ENCODE measurements around the gene RAB3B.
"Not testable (repeated sequence)": the region's sequence is repeated elsewhere in the genome, so short reads cannot be mapped to it uniquely, and the experiment has no call there.

The RAB3B gene, protein sequence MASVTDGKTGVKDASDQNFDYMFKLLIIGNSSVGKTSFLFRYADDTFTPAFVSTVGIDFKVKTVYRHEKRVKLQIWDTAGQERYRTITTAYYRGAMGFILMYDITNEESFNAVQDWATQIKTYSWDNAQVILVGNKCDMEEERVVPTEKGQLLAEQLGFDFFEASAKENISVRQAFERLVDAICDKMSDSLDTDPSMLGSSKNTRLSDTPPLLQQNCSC

DNA sequence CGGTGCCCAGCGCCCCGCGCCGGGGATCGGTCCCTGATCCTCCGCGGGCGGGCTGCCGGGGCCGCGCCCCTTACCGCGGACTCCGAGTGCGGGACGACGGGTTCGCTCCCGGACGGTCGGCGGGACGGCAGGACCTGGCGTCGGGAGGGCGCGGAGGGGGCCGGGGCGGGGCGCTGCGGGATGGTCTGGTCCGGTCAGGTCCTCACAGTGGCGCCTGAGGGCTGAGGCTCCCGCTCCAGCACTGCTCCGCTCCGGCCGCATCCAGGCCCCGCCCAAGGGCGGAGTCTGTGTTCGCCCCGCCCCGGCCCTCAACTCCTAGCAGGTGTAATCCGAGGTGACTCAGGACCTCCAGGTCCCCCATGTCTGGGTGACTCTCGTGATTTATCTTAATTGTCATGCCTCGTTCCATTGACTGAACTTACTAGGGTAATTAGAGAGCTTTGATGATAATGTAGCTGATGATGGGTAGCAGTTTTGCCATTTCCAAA is at the start of gene RAB3B:
TSS of gene RAB3B (minus strand) at position 223 of the 488 bp plus-strand sequence. CDS start 13,583 bp downstream, outside the sequence.
- DNase-seq (ENCODE audit: low read depth in 1 of 2, low spot score in 1 of 2), result peak; percentile 53 to 71

DNA sequence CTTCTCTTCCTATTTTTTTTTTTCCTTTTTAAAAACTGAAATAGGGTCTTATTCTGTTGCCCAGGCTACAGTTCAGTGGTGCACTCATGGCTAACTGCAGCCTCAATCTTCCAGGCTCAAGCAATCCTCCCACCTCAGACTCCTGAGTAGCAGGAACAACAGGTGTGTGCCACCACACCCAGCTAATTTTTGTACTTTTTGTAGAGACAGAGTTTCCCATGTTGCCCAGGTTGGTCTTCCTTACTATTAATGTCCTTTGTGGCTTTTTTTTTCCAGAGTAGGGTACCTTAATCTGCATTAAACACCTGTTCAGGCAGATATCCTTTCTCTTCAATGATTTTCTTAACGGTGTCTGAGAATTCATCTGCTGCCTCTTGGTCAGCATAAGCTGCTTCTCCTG is 47.4 kb upstream of the RAB3B start:
- DNase-seq (ENCODE audit: low read depth in 1 of 2, low spot score in 1 of 2), result no peak

DNA sequence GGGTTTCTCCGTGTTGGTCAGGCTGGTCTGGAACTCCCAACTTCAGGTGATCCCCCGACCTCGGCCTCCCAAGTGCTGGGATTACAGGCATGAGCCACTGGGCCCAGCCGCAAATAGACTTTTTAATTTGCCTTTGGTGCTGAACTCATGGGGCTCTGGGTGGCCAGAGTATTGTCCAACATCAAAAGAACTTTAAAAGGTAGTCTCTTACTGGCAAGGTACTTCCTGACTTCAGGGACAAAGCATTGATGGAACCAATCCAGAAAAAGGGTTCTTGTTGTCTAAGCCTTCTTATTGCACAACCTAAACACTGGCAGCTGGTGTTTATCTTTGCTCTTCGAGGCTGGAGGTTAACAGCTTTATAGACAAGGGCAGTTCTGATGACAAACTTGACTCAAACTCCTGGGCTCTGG is 46.9 kb upstream of the RAB3B start:
- DNase-seq (ENCODE audit: low read depth in 1 of 2, low spot score in 1 of 2), result no peak

DNA sequence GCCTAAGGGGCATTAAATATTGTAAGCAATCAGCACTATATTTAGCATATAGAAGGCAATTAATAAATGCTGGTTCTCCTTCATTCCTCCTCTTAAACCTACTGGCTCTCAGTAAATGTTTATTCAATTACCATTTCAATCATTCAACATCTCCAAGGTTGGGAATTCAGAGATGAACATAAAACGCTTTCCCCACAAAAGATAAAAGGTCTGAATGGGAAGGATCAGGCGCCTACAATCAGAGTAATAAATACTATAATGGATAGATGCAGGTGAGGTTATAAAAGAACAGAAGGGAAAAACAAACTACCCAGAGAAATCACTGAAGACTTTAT is 43.5 kb upstream of the RAB3B start:
- no peak for DNase-seq (ENCODE audit: low read depth in 1 of 2, low spot score in 1 of 2)

DNA sequence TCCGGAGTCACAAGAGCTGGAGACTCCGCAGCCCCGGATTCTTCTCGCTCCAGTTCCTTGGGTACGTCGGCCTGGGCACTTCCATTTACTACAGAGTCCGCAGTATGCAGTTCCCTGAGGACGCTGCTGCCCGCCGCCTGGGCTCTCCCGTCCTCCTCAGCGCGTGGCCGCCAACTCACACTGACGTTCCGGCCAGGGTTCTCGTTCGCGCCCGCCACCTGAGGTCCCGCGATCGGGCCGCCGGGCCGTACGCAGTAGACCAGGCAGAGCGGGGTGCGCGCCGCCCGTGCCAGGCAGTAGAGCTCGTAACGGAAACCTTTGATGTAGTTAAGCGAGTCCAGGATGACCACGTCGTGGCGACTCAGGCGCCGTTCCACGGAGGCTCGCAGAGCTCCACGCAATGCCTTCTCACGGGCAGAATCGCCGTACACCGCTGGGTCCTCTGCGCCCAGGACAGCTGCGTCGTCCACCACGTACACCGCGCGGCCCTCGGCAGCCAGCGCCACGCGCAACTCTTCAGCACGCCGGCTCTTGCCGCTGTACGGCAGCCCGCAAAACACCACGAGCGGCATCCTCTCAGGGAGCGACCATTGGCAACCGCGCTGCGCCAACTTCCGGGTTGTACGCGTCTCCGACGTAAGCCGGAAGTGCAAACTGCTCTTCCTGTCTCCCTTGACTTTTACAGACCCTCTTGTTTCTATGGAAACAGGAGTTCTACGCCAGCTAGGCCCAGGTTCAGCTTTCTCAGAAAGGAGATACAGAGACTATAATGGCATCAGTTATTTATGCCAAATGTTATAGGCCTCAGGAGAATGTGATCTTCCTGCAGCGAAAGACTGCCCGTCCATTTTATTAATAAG is 42.9 kb upstream of the RAB3B start, which contains the start of gene KTI12:
TSS of gene KTI12 (minus strand) at position 621 of the 860 bp plus-strand sequence. CDS start at position 572, 49 bp downstream.
- peak; percentile 78 to 80 for DNase-seq (ENCODE audit: low read depth in 1 of 2, low spot score in 1 of 2)

DNA sequence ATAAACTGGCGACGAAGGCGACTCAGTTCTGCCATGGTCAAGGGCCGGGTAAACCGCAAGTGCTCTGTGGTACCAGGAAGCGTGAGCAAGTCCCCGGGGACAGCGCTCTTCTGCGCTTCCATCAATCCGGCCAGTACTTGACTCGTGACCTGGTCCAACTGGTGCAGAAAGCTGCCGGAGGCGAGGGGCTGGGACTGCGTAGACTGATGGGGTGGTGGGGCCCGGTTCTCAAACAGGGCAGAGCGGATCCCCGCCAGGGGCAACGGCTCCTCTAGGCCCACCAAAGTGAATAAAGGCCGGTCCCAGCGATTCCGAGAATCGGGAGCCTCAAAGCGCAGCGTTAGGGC is 42.3 kb upstream of the RAB3B start:
- no peak for DNase-seq (ENCODE audit: low read depth in 1 of 2, low spot score in 1 of 2)

DNA sequence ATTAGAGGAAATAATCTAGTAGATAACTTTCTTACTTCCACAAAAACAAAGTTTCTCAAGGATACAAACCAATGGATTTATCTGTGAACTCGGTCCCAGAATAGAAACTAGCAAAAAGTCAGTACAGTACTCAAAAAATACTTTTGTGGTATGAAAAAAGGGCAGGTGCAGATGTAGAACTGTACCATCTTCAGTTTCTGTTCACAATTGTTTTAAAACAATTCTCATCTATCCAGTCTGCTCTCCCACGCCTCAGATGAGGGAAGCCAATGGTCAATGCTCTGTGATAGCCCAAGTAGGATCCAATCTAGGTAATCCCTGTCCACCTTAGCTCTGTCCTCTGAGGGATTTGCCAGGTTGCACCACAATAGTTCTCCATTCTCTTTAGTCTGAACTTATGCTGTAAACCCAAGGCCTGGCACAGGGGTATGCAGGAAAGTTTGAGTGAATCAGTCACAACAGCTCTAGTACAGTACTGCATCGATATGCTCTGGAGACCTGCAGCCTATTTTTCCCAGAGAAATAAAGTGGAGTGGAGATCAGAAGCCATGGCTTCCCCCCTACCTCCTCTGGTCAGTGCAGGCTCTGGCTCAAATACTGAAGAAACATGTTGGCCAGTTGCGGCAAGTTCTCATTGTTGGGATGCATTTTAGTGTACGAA is 41.8 kb upstream of the RAB3B start:
- no peak for DNase-seq (ENCODE audit: low read depth in 1 of 2, low spot score in 1 of 2)

DNA sequence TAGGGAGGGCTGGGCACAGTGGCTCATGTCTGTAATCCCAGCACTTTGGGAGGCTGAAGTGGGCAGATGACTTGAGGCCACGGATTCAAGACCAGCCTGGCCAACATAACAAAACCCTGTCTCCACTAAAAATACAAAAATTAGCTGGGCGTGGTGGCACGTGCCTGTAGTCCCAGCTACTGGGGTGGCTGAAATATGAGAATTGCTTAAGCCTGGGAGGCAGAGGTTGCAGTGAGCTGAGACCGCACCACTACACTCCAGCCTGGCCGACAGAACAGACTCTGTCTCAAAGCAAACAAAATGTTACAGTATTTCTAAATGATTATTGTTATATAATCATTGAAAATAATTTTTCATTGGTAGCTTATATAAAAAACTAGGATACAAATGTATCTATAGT is 38.3 kb upstream of the RAB3B start:
- not testable (repeated sequence) for DNase-seq (ENCODE audit: low read depth in 1 of 2, low spot score in 1 of 2)

DNA sequence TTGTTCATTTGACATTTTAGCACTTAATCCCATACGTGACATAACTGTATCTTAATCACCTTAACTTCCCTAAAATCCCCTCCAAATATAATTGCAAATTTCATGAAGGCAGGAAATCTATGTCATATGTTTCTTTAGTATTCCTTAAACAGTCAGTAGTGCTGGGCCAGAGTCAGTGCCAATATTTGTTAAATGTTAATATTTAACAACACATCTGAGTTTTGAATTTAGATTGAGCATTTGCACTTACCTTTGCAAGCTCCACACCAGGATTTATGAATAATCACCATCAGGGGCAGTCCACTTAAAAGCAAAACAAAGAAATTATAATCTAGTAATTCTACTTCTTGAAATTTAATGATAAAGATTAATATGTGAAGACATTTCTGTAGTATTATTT is 37.8 kb upstream of the RAB3B start:
- no peak for DNase-seq (ENCODE audit: low read depth in 1 of 2, low spot score in 1 of 2)

DNA sequence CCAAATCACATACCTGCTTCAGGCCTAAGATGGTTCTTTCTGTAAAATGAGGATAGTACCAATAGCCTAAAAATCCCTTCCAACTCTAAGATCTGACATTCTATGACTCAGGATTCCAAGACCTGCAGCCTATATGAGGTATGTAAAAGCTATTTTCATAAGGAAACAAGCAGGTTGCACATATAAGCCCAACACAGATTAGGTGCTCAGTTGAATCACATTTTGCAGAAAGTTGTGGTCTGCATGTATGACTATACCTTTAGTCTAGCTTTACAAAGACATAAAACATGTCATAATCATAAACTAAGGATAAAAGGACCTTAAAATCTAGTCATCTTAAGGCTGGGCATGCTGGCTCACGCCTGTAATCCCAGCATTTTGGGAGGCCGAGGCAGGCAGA is 35.8 kb upstream of the RAB3B start:
- no peak for DNase-seq (ENCODE audit: low read depth in 1 of 2, low spot score in 1 of 2)

DNA sequence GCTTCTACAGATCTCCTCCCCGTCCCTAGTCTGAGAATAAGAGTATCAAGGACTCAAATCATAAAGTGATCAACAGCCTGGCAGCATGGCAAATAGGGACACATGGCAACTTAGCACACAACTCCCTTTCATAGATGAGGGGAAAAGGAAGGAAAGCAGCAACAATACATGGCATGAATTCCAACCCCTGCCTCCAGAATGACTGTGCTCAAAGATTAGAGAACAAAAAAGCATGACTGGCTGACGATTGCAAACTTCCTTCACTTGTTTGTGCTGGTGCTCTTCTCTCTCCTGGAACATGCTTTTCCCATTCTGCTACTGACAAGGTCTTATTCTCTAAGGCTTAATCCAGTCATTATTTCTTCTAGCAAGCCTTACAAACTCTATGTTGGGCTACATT is 31.6 kb upstream of the RAB3B start:
- no peak for DNase-seq (ENCODE audit: low read depth in 1 of 2, low spot score in 1 of 2)

DNA sequence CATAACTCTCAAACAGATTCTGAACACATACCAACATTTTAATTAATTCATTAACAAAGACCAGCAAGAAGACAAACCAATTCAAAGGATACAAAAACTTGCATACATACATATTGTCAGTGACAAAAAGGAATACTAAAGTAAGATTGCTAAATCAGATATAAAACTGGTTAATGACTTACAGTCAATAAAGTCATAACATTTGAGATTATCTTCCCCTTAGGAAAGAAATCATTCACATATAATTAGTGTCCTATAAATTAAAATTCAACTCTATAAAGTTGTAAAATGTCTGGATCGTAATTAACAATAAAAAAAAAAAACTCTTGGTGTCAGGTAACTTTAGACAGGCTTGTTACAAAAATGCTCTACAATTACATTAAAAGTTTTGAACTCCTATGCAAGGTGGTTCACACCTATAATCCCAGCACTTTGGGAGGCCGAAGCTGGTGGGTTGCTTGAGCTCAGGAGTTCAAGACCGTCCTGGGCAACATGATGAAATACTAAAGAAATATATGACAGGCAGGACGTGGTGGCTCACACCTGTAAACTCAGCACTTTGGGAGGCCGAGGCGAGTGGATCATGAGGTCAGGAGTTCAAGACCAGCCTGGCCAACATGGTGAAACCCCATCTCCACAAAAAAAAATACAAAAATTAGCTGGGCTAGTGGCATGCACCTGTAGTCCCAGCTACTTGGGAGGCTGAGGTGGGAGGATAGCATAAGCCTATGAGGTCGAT is 17.7 kb upstream of the RAB3B start:
- DNase-seq (ENCODE audit: low read depth in 1 of 2, low spot score in 1 of 2), result no peak

DNA sequence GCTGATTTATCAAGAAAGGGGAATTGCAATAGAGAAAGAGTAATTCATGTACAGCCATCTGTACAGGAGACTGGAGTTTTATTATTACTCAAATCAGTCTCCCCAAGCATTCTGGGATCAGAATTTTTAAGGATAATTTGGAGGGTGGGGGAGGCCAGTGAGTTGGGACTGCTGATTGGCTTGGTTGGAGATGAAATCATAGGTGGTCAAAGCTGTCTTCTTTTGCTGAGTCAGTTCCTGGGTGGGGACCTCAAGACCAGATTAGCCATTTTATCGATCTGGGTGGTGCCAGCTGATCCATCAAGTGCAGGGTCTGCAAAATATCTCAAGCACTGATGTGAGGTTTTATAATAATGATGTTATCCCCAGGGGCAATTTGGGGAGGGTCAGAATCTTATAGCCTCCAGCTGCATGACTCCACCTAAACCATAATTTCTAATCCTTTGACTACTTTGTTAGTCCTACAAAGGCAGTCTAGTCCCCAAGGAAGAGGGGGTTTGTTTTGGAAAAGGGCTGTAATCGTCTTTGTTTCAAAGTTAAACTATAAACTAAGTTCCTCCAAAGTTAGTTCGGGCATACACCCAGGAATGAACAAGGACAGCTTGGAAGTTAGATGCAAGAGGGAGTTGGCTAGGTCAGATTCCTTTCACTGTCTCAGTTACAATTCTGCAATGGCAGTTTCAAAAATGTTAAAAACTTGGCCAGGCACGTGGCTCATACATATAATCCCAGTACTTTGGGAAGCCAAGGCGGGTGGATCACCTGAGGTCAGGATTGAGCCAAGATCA is 16.9 kb upstream of the RAB3B start:
- DNase-seq (ENCODE audit: low read depth in 1 of 2, low spot score in 1 of 2), result no peak

DNA sequence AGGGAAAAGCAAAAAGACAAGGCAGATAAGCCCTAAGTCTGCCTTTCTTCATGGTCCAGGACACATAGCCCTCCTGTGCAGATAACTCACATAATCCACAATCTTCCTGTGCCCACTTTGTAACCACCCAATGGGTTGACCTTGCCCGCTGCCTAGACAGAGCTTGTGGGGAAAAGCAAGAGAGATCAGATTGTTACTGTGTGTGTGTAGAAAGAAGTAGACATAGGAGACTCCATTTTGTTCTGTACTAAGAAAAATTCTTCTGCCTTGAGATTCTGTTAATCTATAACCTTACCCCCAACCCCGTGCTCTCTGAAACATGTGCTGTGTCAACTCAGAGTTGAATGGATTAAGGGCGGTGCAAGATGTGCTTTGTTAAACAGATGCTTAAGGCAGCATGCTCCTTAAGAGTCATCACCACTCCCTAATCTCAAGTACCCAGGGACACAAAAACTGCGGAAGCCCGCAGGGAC is 15.6 kb upstream of the RAB3B start:
- not testable (repeated sequence) for DNase-seq (ENCODE audit: low read depth in 1 of 2, low spot score in 1 of 2)

DNA sequence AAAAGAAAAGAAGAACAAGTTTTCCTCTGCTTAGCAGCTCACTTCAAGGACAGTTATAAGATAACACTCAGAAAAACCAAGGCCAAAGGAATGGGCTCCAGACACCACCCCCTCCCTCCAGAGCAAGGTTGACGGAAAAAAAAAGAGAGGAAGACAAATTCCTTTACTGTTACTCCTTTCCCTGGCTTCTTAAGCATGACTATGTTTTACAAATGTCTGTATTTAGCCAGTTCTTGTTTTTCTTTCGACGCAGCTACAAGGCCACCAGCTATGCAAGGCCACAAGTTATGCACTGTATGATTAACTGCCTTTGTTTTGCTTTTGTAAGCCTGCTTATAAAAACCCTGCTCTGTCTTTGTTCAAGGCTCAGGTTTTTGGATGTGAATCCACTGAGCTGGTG is 15.0 kb upstream of the RAB3B start:
- not testable (repeated sequence) for DNase-seq (ENCODE audit: low read depth in 1 of 2, low spot score in 1 of 2)

DNA sequence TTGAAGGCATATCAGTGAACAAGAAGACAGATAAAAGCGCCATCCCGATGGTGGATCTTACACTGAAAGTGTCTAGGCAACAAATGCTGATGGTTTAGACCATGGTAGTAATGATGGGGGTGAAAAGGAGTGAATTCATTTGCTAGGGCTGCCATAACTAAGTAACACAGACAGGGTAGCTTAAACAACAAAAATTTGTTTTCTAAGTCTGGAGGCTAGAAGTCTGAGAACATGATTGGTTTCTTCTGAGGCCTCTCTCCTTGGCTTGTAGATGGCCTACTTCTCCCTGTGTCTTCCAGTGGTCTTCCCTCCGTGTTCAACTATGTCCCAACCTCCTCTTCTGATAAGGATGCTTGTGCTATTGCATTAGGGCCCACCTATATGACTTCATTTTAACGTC is 13.4 kb upstream of the RAB3B start:
- no peak for DNase-seq (ENCODE audit: low read depth in 1 of 2, low spot score in 1 of 2)

DNA sequence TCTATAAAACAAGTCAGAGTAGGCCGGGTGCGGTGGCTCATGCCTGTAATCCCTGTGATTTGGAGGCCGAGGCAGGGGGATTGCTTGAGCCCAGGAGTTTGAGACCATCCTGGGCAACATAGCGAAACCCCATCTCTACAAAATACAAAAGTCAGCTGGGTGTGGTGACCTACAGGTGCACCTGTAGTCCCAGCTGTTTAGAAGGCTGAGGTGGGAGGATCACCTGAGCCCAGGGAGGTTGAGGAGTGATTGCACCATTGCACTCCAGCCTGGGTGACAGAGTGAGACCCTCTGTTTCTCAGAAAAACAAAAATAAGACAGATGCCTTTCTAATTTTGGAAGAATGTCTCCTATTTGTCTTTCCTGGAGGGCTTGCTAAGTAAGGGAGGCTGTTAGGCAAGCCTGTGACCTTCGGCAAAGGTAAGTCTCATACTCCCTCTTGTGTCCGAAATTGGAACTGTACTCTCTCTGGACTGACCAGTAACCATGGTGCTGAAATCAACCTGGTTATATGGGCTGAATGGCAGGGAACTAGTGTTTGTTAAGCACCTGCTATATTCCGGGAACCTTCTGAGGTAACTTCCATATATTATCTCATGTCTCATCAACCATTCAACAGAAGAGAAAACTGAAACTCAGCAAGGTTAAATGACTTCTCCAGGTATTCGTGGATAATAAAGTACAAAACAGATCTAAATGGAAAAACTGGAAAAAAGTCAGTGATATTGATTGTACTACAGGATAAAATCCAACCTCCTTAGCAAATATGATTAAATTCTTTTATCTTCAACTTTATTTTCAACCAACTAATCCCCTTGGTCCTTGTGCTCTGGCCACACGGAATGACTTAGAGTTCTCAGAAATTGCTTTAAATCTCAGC is 11.8 kb upstream of the RAB3B start:
- DNase-seq (ENCODE audit: low read depth in 1 of 2, low spot score in 1 of 2), result no peak

DNA sequence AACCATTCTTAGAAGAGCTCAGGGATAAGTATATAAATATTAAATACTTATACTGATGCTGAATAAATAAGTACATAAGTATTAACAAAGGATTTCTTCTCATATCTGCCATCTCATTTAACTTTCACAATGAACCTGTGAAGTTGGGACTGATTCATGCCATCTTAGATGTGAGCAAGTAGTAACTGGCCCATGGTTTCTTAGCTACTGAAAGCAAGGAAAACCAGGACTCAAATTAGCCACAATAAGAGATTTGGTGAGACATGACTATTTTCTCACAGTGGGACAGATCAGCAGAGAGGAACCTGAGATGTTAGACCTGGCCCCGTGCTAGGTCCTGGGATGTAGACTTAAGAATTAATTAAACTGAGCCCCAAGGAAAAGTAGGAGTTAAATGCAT is 8.2 kb upstream of the RAB3B start:
- DNase-seq (ENCODE audit: low read depth in 1 of 2, low spot score in 1 of 2), result no peak

DNA sequence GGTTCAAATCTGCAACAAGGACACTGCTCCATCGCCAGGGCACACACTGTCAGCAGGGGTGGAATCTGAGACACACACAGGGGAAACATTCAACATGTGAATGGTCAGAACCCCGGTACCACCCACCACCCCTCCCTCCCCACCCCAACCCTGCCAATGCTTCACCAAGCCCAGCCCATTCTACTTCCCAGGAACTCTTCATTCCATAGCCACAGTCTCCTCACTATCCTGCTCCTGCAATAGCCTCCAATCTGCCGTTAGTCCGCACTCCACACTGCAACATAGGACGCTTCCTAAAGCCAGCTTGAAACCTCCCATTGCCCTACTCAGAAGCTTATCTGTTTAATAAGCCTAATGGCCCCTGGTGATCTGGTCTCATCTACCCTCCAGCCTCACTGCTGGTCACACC is 7.5 kb upstream of the RAB3B start:
- no peak for DNase-seq (ENCODE audit: low read depth in 1 of 2, low spot score in 1 of 2)
